SKM-1 (cell line): Measurements from ENCODE around the gene ATP13A3.
A peak's percentile ranks its signal among the peaks of the same experiment; 100 is the strongest.
"Not testable (repeated sequence)": the region's sequence is repeated elsewhere in the genome, so short reads cannot be mapped to it uniquely, and the experiment has no call there.

Experiments used
- DNase-seq: peaks from one replicate; lab custom pipeline; 2025; ENCODE audit not compliant: unreplicated experiment; lab: John Stamatoyannopoulos, UW

Gene ATP13A3

GRCh38 chr3:194486540-194487288, at the start of gene ATP13A3:
Gene ATP13A3 (minus strand): TSS chr3:194487002. CDS start chr3:194462190, 24,812 bp downstream.
- DNase-seq, result peak; percentile 83

- DNase-seq, result not testable (repeated sequence)
These were observed 48.4 kb upstream of the ATP13A3 start for GRCh38 chr3:194535199-194535598.

- DNase-seq, result no peak
These were observed 47.4 kb upstream of the ATP13A3 start for GRCh38 chr3:194534243-194534642.

- no peak for DNase-seq
These were observed 45.8 kb upstream of the ATP13A3 start for GRCh38 chr3:194532591-194532990.

- DNase-seq, result no peak
These were observed 40.9 kb upstream of the ATP13A3 start for GRCh38 chr3:194527726-194528125.

- DNase-seq, result no peak
These were observed 39.4 kb upstream of the ATP13A3 start for GRCh38 chr3:194526164-194526563.

- no peak for DNase-seq
These were observed 35.8 kb upstream of the ATP13A3 start for GRCh38 chr3:194522579-194523046.

- DNase-seq, result no peak
These were observed 34.9 kb upstream of the ATP13A3 start for GRCh38 chr3:194521510-194522260.

GRCh38 chr3:194520682-194521162, 33.9 kb upstream of the ATP13A3 start:
- DNase-seq, result not testable (repeated sequence)

- DNase-seq, result not testable (repeated sequence)
These were observed 33.4 kb upstream of the ATP13A3 start for GRCh38 chr3:194520201-194520600.

GRCh38 chr3:194518652-194519051, 31.9 kb upstream of the ATP13A3 start:
- DNase-seq, result no peak

- no peak for DNase-seq
These were observed 30.5 kb upstream of the ATP13A3 start for GRCh38 chr3:194517333-194517732.

- DNase-seq, result no peak
These were observed 27.8 kb upstream of the ATP13A3 start for GRCh38 chr3:194514626-194515025.

GRCh38 chr3:194512895-194513601, 26.2 kb upstream of the ATP13A3 start:
- DNase-seq, result no peak

- DNase-seq, result no peak
These were observed 22.0 kb upstream of the ATP13A3 start for GRCh38 chr3:194508491-194509453.

GRCh38 chr3:194507571-194507970, 20.8 kb upstream of the ATP13A3 start:
- no peak for DNase-seq

GRCh38 chr3:194505791-194506415, 19.1 kb upstream of the ATP13A3 start:
- no peak for DNase-seq

GRCh38 chr3:194504861-194505260, 18.1 kb upstream of the ATP13A3 start:
- DNase-seq, result no peak

- DNase-seq, result no peak
These were observed 17.3 kb upstream of the ATP13A3 start for GRCh38 chr3:194504146-194504545.

- no peak for DNase-seq
These were observed 16.3 kb upstream of the ATP13A3 start for GRCh38 chr3:194503081-194503531.
